Measurements from ENCODE around the gene RGS6.

The RGS6 gene

DNA sequence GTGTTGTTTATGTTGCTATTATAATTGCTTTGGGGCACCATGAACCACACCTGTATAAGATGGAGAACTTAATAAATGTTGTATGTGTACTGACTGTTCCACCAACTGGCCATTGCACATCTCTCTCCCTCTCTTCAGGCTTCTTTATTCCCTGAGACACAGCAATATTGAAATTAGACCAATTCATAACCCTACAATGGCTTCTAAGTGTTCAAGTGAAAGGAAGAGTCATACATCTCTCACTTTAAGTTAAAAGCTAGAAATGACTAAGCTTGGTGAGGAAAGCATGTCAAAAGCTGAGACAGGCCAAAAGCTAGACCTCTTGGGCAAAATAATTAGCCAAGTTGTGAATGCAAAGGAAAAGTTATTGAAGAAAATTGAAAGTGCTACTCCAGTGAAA, 373.3 kb downstream of the RGS6 start:
- no peak for FAIRE-seq
- no peak for DNase-seq (ENCODE audit: low spot score)

GRCh38 chr14:72308967-72309485, 376.8 kb downstream of the RGS6 start:
- FAIRE-seq (no peak), DNase-seq (ENCODE audit: low spot score) (no peak)

- FAIRE-seq, result no peak
These were observed 378.9 kb downstream of the RGS6 start for GRCh38 chr14:72311116-72311515.

DNA sequence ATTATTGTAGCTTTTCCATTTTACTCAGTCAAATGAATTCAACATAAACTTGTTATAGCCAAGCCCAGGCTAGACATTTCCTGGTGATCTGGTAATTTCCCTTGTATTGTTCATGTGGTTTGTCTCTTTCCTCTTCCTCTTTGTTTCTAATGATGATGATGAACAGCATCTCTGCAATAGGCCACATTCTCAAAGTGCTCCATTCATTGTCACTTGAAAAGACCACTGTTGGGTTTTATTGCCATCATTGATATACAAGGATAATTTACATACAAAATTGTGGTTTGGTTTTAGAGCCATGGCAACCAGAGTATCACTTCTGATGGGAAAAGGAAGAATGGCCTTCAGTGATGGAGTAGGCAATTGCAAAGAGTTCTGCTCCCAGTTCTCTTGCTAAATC, 379.3 kb downstream of the RGS6 start:
- DNase-seq (ENCODE audit: low spot score) (no peak), FAIRE-seq (no peak)

More at GRCh38 chr14:72311116-72311515, 378.9 kb downstream of the RGS6 start:
- DNase-seq (ENCODE audit: low spot score), result no peak

GRCh38 chr14:72314808-72315435, 382.7 kb downstream of the RGS6 start:
- peak; percentile 93 for FAIRE-seq
- no peak for DNase-seq (ENCODE audit: low spot score)

GRCh38 chr14:72315714-72316113, 383.5 kb downstream of the RGS6 start:
- DNase-seq (ENCODE audit: low spot score) (peak; percentile 39), FAIRE-seq (no peak)

DNA sequence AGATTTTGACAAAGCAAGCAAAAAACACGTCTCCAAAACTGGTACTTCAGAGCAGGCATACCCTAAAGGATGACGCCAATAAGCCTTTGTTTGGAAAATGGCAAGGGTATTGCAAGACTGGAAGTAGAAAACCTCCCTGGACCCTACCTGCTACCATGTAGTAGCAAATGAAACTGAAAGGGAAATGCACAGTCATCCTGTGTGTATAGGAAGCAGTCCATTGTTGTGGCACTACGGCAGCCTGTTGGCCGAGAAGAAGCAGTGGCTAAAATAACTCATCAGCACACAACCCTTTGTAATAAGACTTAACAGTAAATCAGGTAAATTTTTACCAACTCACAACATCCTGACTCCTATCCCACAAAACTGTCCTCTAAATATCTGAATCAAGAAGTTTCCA, 386.4 kb downstream of the RGS6 start:
- no peak for DNase-seq (ENCODE audit: low spot score)
- FAIRE-seq, result no peak

DNA sequence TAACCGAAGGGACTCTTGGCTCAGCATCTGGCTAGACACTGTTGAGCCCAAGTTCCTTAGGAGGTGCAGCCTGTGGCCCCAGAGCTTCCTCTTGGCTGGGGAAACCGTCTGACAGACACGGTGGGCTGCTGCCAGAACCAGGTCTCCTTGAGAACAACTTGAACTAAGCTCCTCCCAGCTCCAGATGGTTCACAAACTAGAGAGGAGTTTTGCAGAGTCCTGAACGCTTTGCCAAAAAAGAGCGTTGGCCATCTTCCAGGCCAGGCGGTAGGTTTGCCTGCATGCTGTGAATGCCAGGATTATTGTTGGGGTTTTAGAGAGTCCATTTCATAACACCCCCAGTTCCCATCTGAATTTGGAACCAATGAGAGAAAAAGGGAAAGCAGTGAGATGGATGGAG, 399.8 kb downstream of the RGS6 start:
- FAIRE-seq (peak; percentile 53), DNase-seq (ENCODE audit: low spot score) (no peak)

DNA sequence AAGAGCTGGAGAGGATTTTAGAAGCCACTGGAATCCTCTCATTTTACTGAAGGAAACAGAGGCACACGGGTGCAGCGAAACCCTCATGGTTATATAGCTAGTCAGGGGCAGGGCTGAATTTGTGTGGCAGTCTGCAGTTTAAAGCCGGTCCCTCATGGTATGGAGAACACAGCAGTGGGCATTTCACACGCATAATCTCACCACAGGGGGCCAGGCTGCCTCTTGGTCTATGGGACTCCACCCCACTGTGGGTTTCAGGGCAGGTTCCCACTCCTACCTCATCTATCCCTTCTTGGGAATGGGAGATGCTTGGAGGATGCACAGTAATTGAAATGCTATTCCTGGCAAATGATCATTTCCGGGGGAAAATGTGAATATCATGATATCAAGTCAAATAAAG, 400.6 kb downstream of the RGS6 start:
- FAIRE-seq, result peak; percentile 89
- DNase-seq (ENCODE audit: low spot score), result no peak

- DNase-seq (ENCODE audit: low spot score) (no peak), FAIRE-seq (no peak)
These were observed 401.1 kb downstream of the RGS6 start for GRCh38 chr14:72333357-72333756.

DNA sequence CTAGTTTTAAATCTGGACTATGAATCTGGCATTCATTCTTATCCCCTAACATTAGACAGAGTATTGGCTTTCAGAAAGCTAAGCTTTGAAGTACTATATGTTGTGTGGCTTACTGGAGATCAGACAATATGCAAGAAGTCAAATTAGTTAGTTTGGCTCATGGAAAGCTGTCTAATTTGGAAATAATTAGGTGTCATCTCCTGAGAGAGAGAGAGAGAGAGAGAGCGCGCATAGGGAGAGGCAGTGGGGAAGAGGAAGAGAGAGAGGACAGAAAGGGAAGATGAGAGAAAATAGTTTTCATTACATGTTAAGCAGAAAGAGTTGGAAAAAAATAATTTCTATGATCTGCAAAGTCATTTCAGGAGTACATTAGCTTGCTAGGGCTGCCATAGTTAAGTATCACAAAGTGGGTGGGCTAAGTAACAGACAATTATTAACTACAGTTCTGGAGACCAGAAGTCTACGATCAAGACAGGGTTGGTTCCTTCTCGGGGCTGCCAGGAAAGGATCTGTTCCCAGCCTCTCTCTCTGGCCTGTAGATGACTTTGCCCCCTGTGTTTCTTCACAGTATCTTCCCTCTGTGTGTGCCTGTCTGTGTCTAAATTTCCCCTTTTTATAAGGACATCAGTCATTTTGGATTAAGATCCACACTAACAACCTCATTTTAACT, 404.2 kb downstream of the RGS6 start:
- FAIRE-seq, result no peak
- DNase-seq (ENCODE audit: low spot score), result no peak

DNA sequence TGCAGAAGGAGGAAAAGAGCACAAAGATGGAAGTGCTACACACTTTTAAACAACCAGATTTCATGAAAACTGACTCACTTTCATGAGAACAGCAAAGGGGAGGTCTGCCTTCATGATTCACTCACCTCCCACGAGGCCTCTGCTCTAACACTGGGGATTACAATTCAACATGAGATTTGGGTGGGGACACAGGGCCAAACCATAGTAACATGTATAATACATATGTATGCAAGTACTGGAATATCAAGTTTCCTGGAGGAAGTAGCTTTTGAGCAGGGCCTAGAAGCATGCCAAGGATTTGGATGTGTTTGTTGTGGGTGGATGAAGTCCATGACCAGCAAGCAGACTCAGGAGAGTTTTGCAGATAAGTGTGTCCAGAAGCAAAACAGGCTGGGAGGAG, 409.0 kb downstream of the RGS6 start:
- no peak for DNase-seq (ENCODE audit: low spot score)
- FAIRE-seq, result peak; percentile 70

- no peak for FAIRE-seq
These were observed 409.5 kb downstream of the RGS6 start for GRCh38 chr14:72341686-72342085.

GRCh38 chr14:72347118-72347517, 414.9 kb downstream of the RGS6 start:
- peak; percentile 74 for FAIRE-seq
- no peak for DNase-seq (ENCODE audit: low spot score)

More at GRCh38 chr14:72341686-72342085, 409.5 kb downstream of the RGS6 start:
- no peak for DNase-seq (ENCODE audit: low spot score)

DNA sequence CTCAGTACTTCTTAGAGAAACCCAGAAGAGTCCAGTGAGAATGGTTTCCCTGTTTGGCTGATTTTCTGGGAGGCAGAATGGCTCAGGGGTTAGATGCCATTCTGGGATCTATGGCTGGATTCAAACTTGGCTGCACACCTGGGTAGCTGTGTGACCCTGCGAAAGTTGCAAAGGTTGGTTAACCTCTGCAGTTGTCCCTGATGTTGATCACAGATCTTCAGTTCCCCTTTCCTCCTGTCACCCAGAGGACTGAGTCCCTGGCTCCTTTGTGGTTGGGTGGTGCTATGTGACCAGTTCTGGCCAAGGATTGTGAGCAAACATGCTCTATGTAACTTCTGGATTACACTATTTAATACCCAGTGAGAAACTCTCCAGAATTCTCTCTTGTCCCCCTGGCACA, 418.0 kb downstream of the RGS6 start:
- DNase-seq (ENCODE audit: low spot score), result no peak
- no peak for FAIRE-seq

DNA sequence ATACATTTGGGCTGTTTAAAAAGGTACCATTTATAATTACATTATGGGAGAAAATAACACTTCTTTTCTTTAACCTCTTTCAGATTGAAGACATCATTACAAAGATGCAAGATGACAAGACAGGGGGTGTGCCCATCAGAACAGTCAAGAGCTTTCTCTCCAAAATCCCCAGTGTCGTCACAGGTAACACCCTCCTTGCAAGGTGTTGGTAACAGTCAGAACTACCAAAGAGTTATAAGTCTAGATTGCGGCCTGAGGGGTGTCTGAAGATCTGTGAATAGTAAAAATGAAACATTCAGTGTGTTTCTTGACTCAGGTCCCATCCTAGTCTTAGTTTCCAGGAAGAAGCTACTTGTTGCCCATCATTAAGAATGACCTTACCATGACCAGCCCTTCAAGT, 419.8 kb downstream of the RGS6 start:
- FAIRE-seq (no peak), DNase-seq (ENCODE audit: low spot score) (no peak)

DNA sequence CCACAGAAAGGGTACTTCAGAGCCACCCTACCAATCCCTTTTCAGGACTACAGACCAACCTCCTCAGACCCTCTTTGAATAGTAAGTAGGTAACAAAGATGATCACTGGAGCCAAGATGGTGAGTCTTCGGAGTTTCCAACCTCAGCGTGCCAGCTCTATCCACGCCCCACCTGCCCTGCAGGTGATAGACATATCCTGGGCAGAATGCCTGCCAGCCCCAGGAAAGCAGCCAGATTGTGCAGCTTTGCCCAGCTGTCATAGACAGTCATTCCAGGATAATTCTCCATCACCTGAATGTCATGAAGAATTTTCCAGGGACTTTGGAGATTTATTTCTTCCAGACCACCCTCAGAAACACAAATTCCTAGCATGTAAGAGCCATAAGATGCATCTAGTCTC, 434.4 kb downstream of the RGS6 start:
- FAIRE-seq (peak; percentile 92), DNase-seq (ENCODE audit: low spot score) (no peak)

- no peak for FAIRE-seq
- DNase-seq (ENCODE audit: low spot score), result no peak
These were observed 436.9 kb downstream of the RGS6 start for GRCh38 chr14:72369106-72369505.

DNA sequence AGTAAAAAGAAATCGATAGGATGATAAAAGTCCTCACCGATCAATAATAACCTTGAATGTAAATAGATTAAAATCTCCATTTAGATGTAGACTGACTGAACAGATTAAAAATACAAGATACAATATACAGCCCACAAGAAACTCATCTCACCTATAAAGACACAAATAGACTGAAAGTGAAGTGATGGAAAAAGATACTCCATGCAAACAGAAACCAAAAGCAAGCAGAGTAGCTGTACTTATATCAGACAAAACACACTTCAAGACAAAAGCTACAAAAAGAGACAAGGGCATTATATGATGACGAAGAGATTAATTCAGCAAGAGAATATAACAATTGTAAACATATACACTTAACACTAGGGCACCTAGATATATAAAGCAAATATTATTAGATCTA, 444.8 kb downstream of the RGS6 start:
- no peak for DNase-seq (ENCODE audit: low spot score)
- no peak for FAIRE-seq

GRCh38 chr14:72380456-72380855, 448.2 kb downstream of the RGS6 start:
- peak; percentile 94 for FAIRE-seq

GRCh38 chr14:72383865-72384264, 451.6 kb downstream of the RGS6 start:
- no peak for FAIRE-seq

More at GRCh38 chr14:72380456-72380855, 448.2 kb downstream of the RGS6 start:
- DNase-seq (ENCODE audit: low spot score), result no peak

DNA sequence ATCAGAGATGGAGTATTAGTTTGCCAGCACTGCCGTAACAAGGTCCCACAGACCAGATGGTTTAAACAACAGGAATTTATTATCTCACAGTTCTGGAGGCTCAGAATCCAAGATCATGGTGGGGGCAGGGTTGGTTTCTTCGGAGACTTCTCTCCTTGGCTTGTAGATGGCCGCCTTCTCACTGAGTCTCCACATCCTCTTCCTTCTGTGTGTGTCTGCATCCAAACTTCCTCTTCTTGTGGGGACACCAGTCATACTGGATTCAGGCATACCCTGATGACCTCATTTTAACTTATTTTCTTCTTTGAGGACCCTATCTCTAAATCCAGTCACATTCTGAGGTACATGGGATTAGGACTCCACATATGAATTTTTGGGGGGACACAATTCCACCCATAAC, 455.5 kb downstream of the RGS6 start:
- no peak for FAIRE-seq
- no peak for DNase-seq (ENCODE audit: low spot score)

More at GRCh38 chr14:72383865-72384264, 451.6 kb downstream of the RGS6 start:
- DNase-seq (ENCODE audit: low spot score), result no peak

- DNase-seq (ENCODE audit: low spot score), result no peak
- no peak for FAIRE-seq
These were observed 457.0 kb downstream of the RGS6 start for GRCh38 chr14:72389200-72389599.
